Loucy (cell line): ENCODE results near the gene TBL1X.

Experiments
- H2AFZ ChIP-seq: fragments of 200-600 bp; sonication (generic); 2 replicates; pipeline ENCODE4 v1.6.0; 2016; ENCODE audit warnings: antibody characterized with exemption, mild to moderate bottlenecking, low read length, moderate library complexity
- H3F3A ChIP-seq: fragments of 200-600 bp; 2 replicates; pipeline ENCODE4 v1.6.0; 2016; ENCODE audit warnings: antibody characterized with exemption, low read depth, mild to moderate bottlenecking
- H3K27me3 ChIP-seq: fragments of 200-600 bp; sonication (generic); 2 replicates; pipeline ENCODE4 v1.6.1; 2014; ENCODE audit warnings: low read length, mild to moderate bottlenecking; ENCODE audit not compliant: insufficient read depth, poor library complexity, severe bottlenecking
- H3K36me3 ChIP-seq: fragments of 200-600 bp; sonication (generic); 2 replicates; pipeline ENCODE4 v1.6.1; 2016; ENCODE audit warnings: low read length; ENCODE audit not compliant: insufficient read depth
- H3K4me1 ChIP-seq: fragments of 200-600 bp; sonication (generic); 2 replicates; pipeline ENCODE4 v1.5.1; 2014; ENCODE audit warnings: low read length, mild to moderate bottlenecking; ENCODE audit not compliant: insufficient read depth, poor library complexity, severe bottlenecking
- H3K4me2 ChIP-seq: fragments of 200-600 bp; sonication (generic); 2 replicates; pipeline ENCODE4 v1.6.0; 2014; ENCODE audit warnings: antibody characterized with exemption, low read length, low read depth, mild to moderate bottlenecking; ENCODE audit not compliant: poor library complexity, severe bottlenecking
- H3K4me3 ChIP-seq: fragments of 200-600 bp; sonication (generic); 2 replicates; pipeline ENCODE4 v1.5.1; 2014; ENCODE audit warnings: low read length, mild to moderate bottlenecking, mixed read lengths; ENCODE audit not compliant: poor library complexity, severe bottlenecking
- H3K79me2 ChIP-seq: fragments of 200-600 bp; sonication (generic); 2 replicates; pipeline ENCODE4 v1.6.1; 2014; ENCODE audit warnings: low read length; ENCODE audit not compliant: insufficient read depth
- H3K9ac ChIP-seq: fragments of 200-600 bp; sonication (generic); 2 replicates; pipeline ENCODE4 v1.6.0; 2014; ENCODE audit warnings: mild to moderate bottlenecking, low read depth, low read length, moderate library complexity; ENCODE audit not compliant: poor library complexity, severe bottlenecking
- H3K9me2 ChIP-seq: fragments of 200-600 bp; sonication (generic); replicated peaks from 2 replicates; pipeline ENCODE4 v1.6.1; 2016; ENCODE audit warnings: low read depth, low read length, mixed read lengths
- H3K9me3 ChIP-seq: fragments of 200-600 bp; sonication (generic); 2 replicates; pipeline ENCODE4 v1.6.1; 2014; ENCODE audit warnings: mild to moderate bottlenecking, antibody characterized with exemption, low read length, low read depth; ENCODE audit not compliant: insufficient read depth
- H4K20me1 ChIP-seq: fragments of 200-600 bp; sonication (generic); 2 replicates; pipeline ENCODE4 v1.6.0; 2014; ENCODE audit warnings: antibody characterized with exemption, low read length, mild to moderate bottlenecking; ENCODE audit not compliant: insufficient read depth, poor library complexity, severe bottlenecking
- EZH2phosphoT487 ChIP-seq: fragments of 200-600 bp; IDR thresholded peaks from 2 replicates; pipeline ENCODE4 v1.6.1; 2018; ENCODE audit warnings: antibody characterized with exemption, mild to moderate bottlenecking, moderate library complexity, borderline replicate concordance
- TF ChIP-seq, protein P1 (sequence below): fragments of 200-600 bp; sonication (generic); conservative IDR thresholded peaks from 2 replicates; pipeline ENCODE4 v1.5.1; 2014; ENCODE audit warnings: mild to moderate bottlenecking, antibody characterized with exemption, low read length

TBL1X gene

DNA sequence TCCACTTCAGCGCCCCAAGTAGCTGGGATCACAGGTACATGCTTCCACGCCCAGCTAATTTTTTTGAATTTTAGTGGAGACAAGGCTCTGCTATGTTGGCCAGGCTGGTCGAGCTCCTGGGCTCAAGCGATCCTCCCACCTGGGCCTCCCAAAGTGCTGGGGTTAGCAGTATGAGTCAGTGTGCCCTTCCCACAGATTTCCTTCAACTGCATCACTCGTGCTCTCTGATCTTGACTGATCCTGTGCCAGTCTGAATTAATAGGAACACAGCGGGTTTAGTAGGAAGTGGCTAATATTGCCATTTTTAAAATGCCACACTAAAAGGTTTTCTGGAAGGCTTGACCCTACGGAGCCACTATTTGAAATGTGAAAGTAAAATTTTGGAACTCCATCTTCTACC is 317.1 kb downstream of the TBL1X start:
- Histone ChIP-seq H3K79me2 (no peaks in the 10 kb centered on the region), H3F3A (no peaks in the 10 kb centered on the region), H3K9ac (no peak overlapping the region), H2AFZ (no peak overlapping the region), H3K4me3 (no peak overlapping the region), H3K4me2 (no peak overlapping the region), H4K20me1 (no peaks in the 10 kb centered on the region), H3K27me3 (no peaks in the 10 kb centered on the region), H3K9me2 (no peaks in the 10 kb centered on the region), H3K4me1 (no peaks in the 10 kb centered on the region), H3K9me3 (no peaks in the 10 kb centered on the region), H3K36me3 (no peaks in the 10 kb centered on the region)
- TF ChIP-seq EZH2phosphoT487: no peak
- TF ChIP-seq, protein P1, sequence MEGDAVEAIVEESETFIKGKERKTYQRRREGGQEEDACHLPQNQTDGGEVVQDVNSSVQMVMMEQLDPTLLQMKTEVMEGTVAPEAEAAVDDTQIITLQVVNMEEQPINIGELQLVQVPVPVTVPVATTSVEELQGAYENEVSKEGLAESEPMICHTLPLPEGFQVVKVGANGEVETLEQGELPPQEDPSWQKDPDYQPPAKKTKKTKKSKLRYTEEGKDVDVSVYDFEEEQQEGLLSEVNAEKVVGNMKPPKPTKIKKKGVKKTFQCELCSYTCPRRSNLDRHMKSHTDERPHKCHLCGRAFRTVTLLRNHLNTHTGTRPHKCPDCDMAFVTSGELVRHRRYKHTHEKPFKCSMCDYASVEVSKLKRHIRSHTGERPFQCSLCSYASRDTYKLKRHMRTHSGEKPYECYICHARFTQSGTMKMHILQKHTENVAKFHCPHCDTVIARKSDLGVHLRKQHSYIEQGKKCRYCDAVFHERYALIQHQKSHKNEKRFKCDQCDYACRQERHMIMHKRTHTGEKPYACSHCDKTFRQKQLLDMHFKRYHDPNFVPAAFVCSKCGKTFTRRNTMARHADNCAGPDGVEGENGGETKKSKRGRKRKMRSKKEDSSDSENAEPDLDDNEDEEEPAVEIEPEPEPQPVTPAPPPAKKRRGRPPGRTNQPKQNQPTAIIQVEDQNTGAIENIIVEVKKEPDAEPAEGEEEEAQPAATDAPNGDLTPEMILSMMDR: no peak

DNA sequence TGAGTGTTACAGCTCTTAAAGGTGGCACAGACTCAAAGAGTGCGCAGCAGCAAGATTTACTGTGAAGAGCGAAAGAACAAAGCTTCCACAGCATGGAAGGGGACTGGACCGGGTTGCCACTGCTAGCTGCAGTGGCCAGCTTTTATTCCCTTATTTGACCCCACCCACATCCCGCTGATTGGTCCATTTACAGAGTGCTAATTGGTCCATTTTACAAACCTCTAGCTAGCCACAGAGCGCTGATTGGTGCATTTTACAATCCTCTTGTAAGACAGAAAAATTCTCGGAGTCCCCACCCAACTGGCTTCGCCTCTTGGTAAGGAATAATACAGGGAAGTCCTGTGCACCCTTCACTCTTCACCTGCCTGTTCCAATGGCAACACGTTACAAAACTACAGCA is 319.5 kb downstream of the TBL1X start:
- Histone ChIP-seq H3K79me2 (no peaks in the 10 kb centered on the region), H3K36me3 (no peaks in the 10 kb centered on the region), H3K9me2 (no peaks in the 10 kb centered on the region), H3K9me3 (no peaks in the 10 kb centered on the region), H3K4me3 (no peak overlapping the region), H3K4me2 (no peak overlapping the region), H3K9ac (no peak overlapping the region), H2AFZ (no peak overlapping the region), H4K20me1 (no peaks in the 10 kb centered on the region), H3K27me3 (no peaks in the 10 kb centered on the region), H3K4me1 (no peaks in the 10 kb centered on the region), H3F3A (no peaks in the 10 kb centered on the region)
- TF ChIP-seq, protein P1: no peak
- no peak for TF ChIP-seq EZH2phosphoT487

GRCh38 chrX:9785254-9785943 is 320.5 kb downstream of the TBL1X start:
- H3K27me3 ChIP-seq: no peaks in the 10 kb centered on the region
- no peaks in the 10 kb centered on the region for H3K4me1 ChIP-seq
- H3K9me3 ChIP-seq: no peaks in the 10 kb centered on the region
- H3K9ac ChIP-seq: no peak overlapping the region
- no peaks in the 10 kb centered on the region for H3K9me2 ChIP-seq
- H3K4me3 ChIP-seq: no peak overlapping the region
- no peak overlapping the region for H3K4me2 ChIP-seq
- no peak for TF ChIP-seq EZH2phosphoT487
- TF ChIP-seq, protein P1: no peak
- no peaks in the 10 kb centered on the region for H3K36me3 ChIP-seq
- H3F3A ChIP-seq: no peaks in the 10 kb centered on the region
- H2AFZ ChIP-seq: no peak overlapping the region
- H3K79me2 ChIP-seq: no peaks in the 10 kb centered on the region
- H4K20me1 ChIP-seq: no peaks in the 10 kb centered on the region
